ENCODE results near the gene SIRPA.

GRCh38 chr20:1861347-1861976 lies 33.7 kb upstream of the SIRPA start:
- TF ChIP-seq CTCF (optimal IDR thresholded peaks at IDR 0.05 in 1 of 3, IDR thresholded peaks at IDR 0.05 in 1 of 3, conservative IDR thresholded peaks at IDR 0.05 in 1 of 3; ENCODE audit: extremely low read depth in 1 of 3, insufficient read depth in 2 of 3, low read length in 3 of 3) (no peak), EZH2 (IDR thresholded peaks at IDR 0.05; ENCODE audit: low read length) (no peak)
